LNCaP clone FGC (cell line): ENCODE data around the gene LYST.
"Not testable (repeated sequence)": the region's sequence is repeated elsewhere in the genome, so short reads cannot be mapped to it uniquely, and the experiment has no call there.

Experiments used
- DNase-seq: peaks from one replicate; pipeline ENCODE4 v3.0.0-alpha.2; 2011; ENCODE audit warnings: low read depth
- H3K4me3 ChIP-seq: 2 replicates; pipeline ENCODE4 v1.5.1; 2011; ENCODE audit warnings: mild to moderate bottlenecking, low read depth, low read length, control low read depth
- CTCF ChIP-seq: IDR thresholded peaks from 2 replicates; pipeline ENCODE4 v1.5.1; 2012; ENCODE audit warnings: mild to moderate bottlenecking; ENCODE audit not compliant: control insufficient read depth, insufficient read depth; ENCODE audit errors: extremely low read depth

The LYST gene

GRCh38 chr1:235759336-235759735 is 107.4 kb downstream of the LYST start:
- H3K4me3 ChIP-seq = no peak overlapping the region
- no peak for DNase-seq
- TF ChIP-seq CTCF = no peak

- DNase-seq = no peak
Observed at GRCh38 chr1:235758931-235759330, 107.8 kb downstream of the LYST start.

GRCh38 chr1:235757587-235758096 is 109.1 kb downstream of the LYST start:
- TF ChIP-seq CTCF = no peak

More at GRCh38 chr1:235758931-235759330, 107.8 kb downstream of the LYST start:
- no peak for TF ChIP-seq CTCF
- H3K4me3 ChIP-seq = no peak overlapping the region

GRCh38 chr1:235754186-235754585 is 112.5 kb downstream of the LYST start:
- H3K4me3 ChIP-seq, DNase-seq: not testable (repeated sequence)

More at GRCh38 chr1:235757587-235758096, 109.1 kb downstream of the LYST start:
- H3K4me3 ChIP-seq = no peak overlapping the region
- no peak for DNase-seq

GRCh38 chr1:235749755-235750300 is 116.9 kb downstream of the LYST start:
- no peak for TF ChIP-seq CTCF
- H3K4me3 ChIP-seq = no peak overlapping the region
- DNase-seq = no peak

GRCh38 chr1:235748747-235749146 is 118.0 kb downstream of the LYST start:
- H3K4me3 ChIP-seq = no peak overlapping the region
- no peak for DNase-seq
- TF ChIP-seq CTCF = no peak

GRCh38 chr1:235746245-235746644 is 120.5 kb downstream of the LYST start:
- no peak for DNase-seq
- TF ChIP-seq CTCF = no peak
- H3K4me3 ChIP-seq = no peak overlapping the region
